ENCODE results near the gene PCDHGC4. TPM values are rescaled to one million over a fixed set of nuclear protein-coding genes. Genes with fewer than 3 reads are reported as not detected.
A peak's percentile ranks its signal among the peaks of the same experiment; 100 is the strongest.

Gene PCDHGC4
- total RNA-seq, 4 donors from 2014 or later, result 3.3 to 11.7 (median 5.1) TPM

DNA sequence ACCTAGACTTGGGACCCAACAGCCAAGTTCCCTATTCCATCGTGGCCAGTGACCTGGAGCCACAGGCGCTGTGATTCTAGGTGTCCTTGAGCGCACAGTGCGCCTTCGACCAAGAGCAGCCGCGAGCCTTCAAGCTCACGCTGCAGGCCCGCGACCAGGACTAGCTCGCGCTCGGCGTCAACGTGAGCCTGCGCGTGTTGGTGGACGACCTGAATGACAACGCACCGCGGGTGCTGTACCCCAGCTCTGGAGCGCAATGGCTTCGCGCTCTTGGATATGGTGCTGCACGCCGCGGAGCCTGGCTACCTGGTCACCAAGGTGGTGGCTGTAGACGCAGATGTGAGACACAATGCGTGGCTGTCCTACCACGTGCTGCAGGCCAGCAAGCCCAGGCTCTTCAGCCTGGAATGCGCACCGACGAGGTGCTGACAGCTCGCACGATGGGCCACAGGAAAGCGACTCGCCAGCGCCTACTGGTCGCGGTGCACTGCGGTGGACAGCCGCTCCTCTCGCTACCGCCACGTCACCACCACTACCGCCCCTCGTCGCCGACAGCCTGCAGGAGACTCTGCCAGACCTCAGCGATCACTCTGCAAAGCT is 43.2 kb upstream of the PCDHGC4 start:
- H3K9me3 ChIP-seq, result peaks cover 0 to 94% (median 28%) of the 10 kb centered on the region in 4 donors

DNA sequence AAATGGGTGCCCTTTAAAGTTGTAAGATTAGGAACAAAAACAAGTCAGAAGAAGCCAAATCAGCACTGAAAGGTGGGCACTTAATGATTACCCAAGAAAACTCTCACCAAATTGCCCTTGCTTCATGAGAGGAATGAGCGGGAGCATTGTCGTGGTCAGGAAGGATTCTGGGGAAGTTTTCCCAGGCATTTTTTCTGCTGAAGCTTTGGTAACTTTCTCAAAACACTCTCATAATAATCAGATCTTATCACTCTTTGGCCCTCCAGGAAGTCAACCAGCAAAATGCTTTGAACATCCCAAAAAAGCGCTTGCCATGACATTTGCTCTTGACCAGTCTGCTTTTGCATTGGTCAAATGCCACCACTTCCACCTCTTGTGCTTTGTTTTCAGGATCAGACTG is 19.5 kb upstream of the PCDHGC4 start:
- DNase-seq (ENCODE audit: low spot score in 2 of 2), result no peak
- no peak overlapping the region for H3K4me3 ChIP-seq
- 95 to 97% methylated on average over 3 of the region's 3 CpGs for WGBS, 2 donors
- H3K27me3 ChIP-seq, result no peaks in the 10 kb centered on the region
- H3K27ac ChIP-seq, result no peak overlapping the region
- peaks cover 0 to 16% (median 0%) of the 10 kb centered on the region in 4 donors for H3K9me3 ChIP-seq
- no peaks in the 10 kb centered on the region for H3K4me1 ChIP-seq
- H3K36me3 ChIP-seq, result peaks cover 0 to 11% (median 0%) of the 10 kb centered on the region in 3 donors
- TF ChIP-seq EP300 (IDR thresholded peaks at IDR 0.05) (no peak), POLR2A (IDR thresholded peaks at IDR 0.05) (no peak)
- TF ChIP-seq, protein P1, sequence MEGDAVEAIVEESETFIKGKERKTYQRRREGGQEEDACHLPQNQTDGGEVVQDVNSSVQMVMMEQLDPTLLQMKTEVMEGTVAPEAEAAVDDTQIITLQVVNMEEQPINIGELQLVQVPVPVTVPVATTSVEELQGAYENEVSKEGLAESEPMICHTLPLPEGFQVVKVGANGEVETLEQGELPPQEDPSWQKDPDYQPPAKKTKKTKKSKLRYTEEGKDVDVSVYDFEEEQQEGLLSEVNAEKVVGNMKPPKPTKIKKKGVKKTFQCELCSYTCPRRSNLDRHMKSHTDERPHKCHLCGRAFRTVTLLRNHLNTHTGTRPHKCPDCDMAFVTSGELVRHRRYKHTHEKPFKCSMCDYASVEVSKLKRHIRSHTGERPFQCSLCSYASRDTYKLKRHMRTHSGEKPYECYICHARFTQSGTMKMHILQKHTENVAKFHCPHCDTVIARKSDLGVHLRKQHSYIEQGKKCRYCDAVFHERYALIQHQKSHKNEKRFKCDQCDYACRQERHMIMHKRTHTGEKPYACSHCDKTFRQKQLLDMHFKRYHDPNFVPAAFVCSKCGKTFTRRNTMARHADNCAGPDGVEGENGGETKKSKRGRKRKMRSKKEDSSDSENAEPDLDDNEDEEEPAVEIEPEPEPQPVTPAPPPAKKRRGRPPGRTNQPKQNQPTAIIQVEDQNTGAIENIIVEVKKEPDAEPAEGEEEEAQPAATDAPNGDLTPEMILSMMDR (IDR thresholded peaks at IDR 0.05), result no peak

More for the DNA sequence above, 43.2 kb upstream of the PCDHGC4 start:
- TF ChIP-seq, protein P1 (IDR thresholded peaks at IDR 0.05), result no peak
- TF ChIP-seq POLR2A (IDR thresholded peaks at IDR 0.05) (no peak), EP300 (IDR thresholded peaks at IDR 0.05) (no peak)
- Histone ChIP-seq H3K4me3 (no peak overlapping the region), H3K36me3 (peaks cover 0 to 46% (median 0%) of the 10 kb centered on the region in 3 donors), H3K27me3 (no peaks in the 10 kb centered on the region), H3K4me1 (no peaks in the 10 kb centered on the region), H3K27ac (no peak overlapping the region)
- WGBS, 2 donors, result 60 to 62% methylated on average over 33 to 34 of the region's 50 CpGs
- no peak for DNase-seq (ENCODE audit: low spot score in 2 of 2)

DNA sequence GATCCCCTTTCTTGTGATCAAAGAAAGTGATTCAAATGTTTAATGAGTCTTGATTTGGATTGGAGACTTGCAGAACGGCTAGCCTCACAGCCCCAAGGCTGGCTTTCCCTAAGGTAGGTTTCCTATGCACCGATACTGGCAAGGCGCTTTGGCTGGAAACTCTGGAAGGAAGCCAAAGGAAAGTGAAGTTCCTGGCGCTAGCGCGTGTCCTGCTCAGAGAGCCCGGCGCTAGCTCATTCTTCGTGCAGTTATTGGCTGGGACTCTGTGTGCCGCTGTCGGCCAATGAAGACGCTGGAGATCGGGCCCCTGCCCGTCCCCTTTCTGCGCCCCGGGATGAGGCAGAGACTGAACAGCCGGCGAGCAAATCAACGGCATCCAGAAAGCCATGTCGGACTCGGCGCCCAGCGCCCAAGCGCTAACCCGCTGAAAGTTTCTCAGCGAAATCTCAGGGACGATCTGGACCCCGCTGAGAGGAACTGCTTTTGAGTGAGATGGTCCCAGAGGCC is 9.2 kb upstream of the PCDHGC4 start, which contains the start of gene PCDHGC3:
Gene PCDHGC3, plus strand, starts transcription at position 342 of the 507 bp plus-strand sequence. Its CDS starts 151 bp downstream, at position 493.
- WGBS, 2 donors, result 0 to 2% methylated on average over 12 to 28 of the region's 28 CpGs
- peak; percentile 79 to 84 for DNase-seq (ENCODE audit: low spot score in 2 of 2)
- Histone ChIP-seq H3K27me3 (no peaks in the 10 kb centered on the region), H3K36me3 (peaks cover 0 to 6% (median 0%) of the 10 kb centered on the region in 3 donors), H3K4me3 (peak within 1 kb of the TSS; percentile 29 to 60 (median 46)), H3K9me3 (no peaks in the 10 kb centered on the region), H3K27ac (peak within 1 kb of the TSS; percentile 57 to 88 (median 78)), H3K4me1 (peaks cover 3 to 44% (median 26%) of the 10 kb centered on the region in 4 donors)
- TF ChIP-seq EP300 (IDR thresholded peaks at IDR 0.05) (peak in 1 of 2 donors; percentile 72), POLR2A (IDR thresholded peaks at IDR 0.05) (peak in 1 of 2 donors; percentile 47)
- TF ChIP-seq, protein P1 (IDR thresholded peaks at IDR 0.05), result peak; percentile 38 to 74 (median 61)

DNA sequence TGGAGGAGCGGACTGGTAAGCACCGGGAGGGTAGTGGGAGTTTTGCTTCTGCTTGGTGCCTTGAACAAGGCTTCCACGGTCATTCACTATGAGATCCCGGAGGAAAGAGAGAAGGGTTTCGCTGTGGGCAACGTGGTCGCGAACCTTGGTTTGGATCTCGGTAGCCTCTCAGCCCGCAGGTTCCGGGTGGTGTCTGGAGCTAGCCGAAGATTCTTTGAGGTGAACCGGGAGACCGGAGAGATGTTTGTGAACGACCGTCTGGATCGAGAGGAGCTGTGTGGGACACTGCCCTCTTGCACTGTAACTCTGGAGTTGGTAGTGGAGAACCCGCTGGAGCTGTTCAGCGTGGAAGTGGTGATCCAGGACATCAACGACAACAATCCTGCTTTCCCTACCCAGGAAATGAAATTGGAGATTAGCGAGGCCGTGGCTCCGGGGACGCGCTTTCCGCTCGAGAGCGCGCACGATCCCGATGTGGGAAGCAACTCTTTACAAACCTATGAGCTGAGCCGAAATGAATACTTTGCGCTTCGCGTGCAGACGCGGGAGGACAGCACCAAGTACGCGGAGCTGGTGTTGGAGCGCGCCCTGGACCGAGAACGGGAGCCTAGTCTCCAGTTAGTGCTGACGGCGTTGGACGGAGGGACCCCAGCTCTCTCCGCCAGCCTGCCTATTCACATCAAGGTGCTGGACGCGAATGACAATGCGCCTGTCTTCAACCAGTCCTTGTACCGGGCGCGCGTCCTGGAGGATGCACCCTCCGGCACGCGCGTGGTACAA is 8.5 kb upstream of the PCDHGC4 start:
- 1 to 2% methylated on average over 55 to 58 of the region's 58 CpGs for WGBS, 2 donors
- TF ChIP-seq EP300 (IDR thresholded peaks at IDR 0.05) (peak in 1 of 2 donors; percentile 4), POLR2A (IDR thresholded peaks at IDR 0.05) (peak in 1 of 2 donors; percentile 7)
- TF ChIP-seq, protein P1 (IDR thresholded peaks at IDR 0.05), result no peak
- H3K27ac ChIP-seq, result peak overlapping the region; percentile 57 to 88 (median 78)
- peaks cover 0 to 1% (median 0%) of the 10 kb centered on the region in 3 donors for H3K36me3 ChIP-seq
- no peaks in the 10 kb centered on the region for H3K27me3 ChIP-seq
- no peaks in the 10 kb centered on the region for H3K9me3 ChIP-seq
- H3K4me1 ChIP-seq, result peaks cover 3 to 49% (median 26%) of the 10 kb centered on the region in 4 donors
- DNase-seq (ENCODE audit: low spot score in 2 of 2), result peak; percentile 41 to 50
- peak overlapping the region; percentile 29 to 60 (median 46) for H3K4me3 ChIP-seq

All from tibial nerve (tissue), 4 donors.